ENCODE measurements around the gene RASA3.
"Not testable (repeated sequence)": the region's sequence is repeated elsewhere in the genome, so short reads cannot be mapped to it uniquely, and the experiment has no call there.

The RASA3 gene

DNA sequence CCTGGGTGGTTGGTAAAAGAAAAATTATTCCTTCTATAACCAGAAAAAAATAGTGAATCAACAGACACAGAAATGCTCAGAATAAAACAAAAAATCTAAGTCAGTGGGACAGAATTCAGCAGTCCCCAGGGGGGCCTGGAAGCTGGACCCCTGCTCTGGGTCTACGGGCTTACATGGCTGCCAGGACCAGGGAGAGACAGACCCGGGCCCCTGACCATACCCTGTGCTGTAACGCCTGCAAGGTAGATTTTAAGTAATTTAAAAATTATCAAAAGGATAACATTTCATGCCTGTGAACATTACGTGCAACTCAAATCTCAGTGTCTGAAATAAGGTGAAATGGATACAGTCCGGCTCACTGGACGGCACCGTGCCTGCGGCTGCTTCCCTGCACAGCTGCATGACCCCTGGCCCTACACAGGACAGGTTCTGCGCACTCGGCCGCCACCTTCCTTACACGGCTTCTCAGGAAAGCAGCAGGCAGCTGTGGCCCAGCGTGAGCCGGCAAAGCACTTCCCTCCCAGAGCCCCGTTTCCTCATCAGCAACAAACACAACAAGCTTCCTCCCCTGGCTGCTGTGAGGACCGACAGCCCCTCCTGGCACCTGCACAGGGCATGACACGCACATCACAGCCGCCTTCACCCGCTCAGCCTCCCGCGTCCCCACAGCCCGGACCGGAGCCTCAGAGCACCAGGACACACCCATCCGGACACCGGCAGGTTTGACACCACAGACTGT, 22.2 kb downstream of the RASA3 start:
- peak; percentile 83 to 84 for DNase-seq

DNA sequence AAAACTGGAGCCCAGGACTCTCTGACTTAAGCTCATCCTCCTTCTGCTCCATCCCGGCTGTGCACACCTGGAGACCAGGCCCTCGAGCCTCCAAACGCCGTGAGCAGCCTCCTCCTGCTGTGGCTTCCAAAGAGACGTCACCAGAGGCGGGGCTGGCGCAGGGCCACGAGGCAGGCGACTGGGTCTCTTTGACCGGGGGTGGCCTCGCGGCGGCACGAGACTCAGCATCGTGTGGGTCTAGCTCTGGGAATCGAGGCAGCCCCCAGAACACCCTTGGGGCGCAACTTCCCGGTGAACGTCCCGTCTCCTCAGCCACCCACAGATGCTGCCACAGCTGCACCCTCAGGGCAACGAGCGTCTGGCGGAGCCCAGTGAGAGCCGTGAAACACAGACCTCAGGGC, 22.8 kb downstream of the RASA3 start:
- no peak for DNase-seq

DNA sequence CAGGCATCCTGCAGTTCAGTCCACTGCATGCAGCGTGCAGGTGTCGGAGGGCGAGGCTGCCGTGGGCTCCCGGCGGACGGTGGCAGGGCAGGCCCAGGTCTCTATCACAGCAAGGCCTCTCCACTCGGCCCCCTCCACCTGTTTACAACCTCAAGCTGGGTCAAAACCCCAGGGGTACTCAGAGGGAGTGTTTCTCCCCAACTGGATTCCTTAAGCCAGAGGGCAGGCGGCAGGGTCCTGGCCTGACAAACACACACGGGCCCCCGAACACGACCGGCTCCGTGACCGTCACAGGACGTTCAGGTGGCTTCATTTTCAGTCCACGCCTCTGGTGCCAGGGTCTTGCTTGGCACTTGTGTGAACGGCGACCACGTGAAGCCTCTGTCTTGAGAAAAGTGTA, 23.5 kb downstream of the RASA3 start:
- DNase-seq = no peak

DNA sequence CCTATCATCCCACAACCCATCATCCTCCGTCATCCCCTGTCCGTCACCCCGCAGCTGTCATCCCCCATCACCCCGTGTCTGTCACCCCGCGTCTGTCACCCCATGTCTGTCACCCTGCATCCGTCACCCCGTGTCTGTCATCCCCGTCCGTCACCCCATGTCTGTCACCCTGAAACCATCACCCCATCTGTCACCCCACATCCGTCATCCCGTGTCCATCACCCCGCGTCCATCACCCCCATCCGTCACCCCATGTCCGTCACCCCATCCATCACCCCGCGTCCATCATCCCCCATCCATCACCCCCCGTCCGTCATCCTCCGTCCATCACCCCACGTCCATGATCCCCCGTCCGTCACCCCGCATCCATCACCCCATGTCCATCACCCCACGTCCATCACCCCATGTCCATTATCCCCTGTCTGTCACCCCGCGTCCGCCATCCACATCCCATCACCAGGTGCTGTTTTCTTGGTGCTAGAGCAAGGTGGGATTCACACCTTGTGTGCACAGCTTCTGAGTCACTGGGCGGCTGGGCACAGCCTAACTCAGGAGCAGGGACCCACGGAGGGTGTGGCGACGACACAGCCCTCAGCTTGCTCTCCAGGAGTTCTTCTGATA, 24.2 kb downstream of the RASA3 start:
- DNase-seq = no peak

DNA sequence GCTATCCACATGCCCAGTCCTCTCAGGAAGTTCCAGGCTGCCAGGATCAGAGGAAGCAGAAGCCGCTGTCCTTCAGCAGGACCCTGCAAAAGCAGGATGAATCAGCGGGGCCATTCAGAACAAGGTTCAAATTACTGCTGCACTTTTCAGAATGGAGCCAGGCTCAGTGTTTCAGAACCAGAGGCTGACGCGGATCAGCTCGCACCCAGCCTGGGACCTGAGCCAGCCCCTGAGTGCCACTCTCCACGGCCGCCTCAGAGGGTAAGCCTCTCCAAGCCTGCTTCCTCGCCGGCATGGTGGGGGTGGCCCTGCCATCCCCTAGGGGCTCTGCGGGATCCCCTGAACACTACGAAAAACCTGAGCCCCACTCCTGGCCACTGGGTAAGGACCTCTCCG, 24.7 kb downstream of the RASA3 start:
- DNase-seq = no peak

DNA sequence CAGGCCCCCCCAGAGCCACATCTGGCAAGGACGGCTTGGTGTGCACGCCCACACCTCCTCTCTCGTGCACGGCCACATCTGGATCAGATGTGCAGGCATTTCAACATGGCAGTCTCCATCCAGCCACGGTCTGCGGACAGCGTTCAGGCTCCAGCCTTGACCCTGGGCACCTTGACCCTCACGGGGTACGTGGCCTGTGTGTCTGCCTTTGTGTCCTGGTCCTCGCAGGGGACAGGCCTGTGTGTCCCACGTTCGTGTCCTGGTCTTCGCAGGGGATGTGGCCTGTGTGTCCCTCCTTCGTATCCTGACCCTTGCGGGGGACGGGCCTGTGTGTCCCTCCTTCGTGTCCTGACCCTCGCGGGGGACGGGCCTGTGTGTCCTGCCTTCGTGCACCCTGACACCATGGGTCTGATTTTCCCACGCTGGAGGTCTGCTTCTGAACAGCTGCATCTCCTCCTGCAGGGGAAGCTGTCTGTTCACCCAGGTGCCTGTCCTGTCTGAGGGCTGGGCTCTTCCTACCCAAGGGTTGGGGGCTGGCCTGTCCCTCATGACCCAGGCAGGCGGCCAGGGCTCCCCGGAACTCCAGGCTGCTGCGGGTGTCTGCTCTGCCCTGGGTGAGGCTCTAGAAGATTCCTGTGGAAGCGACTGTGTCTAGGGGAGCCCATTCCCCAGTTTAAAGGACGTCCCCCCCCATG, 25.3 kb downstream of the RASA3 start:
- no peak for DNase-seq

DNA sequence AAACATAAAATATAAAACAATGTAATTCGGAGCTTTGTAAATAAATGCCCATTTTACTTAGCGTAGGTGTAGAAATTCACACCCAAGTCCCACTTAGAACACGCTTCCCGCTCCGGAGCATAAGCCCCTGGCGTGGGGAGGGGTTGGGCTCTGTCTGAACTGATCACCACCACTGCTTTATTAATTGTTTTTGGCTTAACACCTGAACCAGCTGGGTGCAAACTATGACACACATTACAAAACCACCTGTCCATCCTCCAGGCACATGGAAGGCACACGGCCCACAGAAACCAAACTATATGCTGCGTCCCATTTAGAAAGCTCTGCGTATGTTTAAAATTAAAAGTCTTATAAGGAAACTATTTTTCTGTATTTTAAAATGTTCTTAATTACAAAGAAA, 25.9 kb downstream of the RASA3 start:
- no peak for DNase-seq

DNA sequence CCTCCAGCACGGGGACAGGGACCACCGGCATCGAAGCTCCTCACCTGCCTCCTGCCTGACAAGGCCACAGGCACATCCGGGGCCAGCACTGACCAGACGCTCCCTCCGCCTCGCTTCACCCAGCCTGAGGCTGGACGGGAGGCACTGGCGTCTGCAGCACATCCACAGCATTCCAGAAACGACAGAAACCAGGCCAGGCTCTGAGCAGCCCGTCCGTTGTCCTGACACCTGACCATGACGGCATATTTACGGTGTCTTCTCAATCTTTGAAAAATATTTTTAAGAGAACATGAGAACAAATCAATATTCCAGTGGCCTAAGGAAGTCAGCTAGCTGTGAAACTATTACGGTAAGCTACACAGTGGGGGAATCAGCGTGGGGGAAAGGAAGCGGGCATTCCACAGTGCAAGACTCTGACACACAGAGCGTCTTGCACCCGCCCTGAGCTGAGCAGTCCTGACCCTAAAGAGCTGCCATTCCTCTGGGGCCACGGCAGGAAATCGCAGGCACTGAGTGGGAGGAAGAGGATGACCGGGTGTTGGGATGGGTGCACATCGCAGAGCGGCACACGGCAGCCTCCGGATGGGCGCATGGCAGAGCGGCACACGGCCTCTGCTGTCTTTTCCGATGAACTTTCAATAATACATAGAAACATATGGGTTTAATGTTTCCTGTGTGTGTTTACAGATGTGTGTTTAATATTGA, 26.8 kb downstream of the RASA3 start:
- DNase-seq = no peak

DNA sequence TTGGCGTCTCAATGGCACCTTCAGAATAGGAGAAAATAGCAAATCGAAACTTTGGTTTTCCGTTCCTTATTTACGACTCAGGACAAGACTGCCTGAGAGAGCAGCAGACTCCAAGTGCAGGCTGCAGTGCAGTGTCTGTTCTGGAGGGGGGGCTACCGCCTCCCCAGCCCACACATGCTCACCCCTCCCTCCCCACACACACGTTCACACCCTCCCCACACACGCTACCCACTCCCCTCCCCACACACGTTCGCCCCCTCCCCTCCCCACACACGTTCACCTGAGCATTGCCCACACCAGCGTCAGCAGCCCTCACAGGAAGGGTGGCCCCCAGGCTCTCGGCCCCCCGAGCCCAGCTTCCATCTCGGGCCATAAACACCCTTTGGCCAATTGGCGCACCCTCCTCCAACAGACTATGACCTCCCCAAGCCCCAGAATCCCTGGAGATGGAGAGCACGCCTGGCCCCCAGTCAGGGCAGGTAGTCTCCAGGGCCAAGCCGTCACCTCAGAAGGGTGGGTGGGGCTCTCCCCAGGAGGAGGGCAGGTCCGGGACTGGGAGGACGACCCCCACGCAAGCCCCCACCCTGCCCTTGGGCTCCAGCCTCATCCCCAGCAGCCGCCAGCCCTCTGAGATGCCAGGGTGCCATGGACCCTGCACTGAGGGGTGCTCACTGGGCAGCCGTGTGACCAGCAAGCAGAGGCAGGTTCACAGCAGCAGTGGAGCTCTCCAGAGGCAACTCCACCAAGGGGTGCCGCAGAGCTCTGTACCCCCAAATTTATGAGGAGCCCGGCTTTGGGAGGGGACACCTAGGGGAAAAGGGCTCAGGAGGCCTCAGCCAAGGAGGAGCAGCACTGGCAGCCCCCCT, 27.5 kb downstream of the RASA3 start:
- no peak for DNase-seq

DNA sequence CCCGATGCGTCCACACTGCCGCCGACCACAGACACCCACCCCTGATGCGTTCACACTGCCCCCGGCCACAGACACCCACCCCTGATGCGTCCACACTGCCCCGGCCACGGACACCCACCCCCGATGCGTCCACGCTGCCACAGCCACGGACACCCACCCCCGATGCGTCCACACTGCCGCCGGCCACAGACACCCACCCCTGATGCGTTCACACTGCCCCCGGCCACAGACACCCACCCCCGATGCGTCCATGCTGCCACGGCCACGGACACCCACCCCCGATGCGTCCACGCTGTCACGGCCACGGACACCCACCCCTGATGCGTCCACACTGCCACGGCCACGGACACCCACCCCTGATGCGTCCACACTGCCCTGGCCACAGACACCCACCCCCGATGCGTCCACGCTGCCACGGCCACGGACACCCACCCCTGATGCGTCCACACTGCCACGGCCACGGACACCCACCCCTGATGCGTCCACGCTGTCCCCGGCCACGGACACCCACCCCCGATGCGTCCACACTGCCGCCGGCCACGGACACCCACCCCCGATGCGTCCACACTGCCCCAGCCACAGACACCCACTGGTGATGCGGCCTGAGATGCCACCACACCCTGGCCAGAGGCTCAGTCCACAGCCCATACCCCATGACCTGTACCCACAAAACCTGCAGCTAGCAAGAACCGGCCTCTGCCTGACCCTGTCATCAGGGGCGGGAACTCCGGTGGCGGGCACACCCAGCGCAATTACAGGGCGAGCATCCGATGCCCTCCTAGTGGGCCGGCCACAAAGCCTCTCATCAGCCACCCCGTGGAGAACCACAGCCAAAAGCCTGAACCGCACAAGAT, 28.4 kb downstream of the RASA3 start:
- peak; percentile 32 to 35 for DNase-seq

DNA sequence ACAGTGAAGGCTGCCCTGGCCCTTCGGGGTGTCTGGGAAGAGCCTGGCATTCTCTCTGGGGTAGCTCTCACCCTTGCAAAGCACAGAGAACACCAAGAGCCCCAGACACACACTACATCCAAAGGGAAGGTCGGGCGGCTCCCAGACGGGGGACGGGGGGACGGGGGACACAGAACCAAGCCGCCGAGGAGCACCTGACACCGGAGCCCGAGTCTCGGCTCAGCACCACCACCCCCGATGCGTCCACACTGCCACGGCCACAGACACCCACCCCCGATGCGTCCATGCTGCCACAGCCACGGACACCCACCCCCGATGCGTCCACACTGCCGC, 29.2 kb downstream of the RASA3 start:
- DNase-seq = not testable (repeated sequence)

DNA sequence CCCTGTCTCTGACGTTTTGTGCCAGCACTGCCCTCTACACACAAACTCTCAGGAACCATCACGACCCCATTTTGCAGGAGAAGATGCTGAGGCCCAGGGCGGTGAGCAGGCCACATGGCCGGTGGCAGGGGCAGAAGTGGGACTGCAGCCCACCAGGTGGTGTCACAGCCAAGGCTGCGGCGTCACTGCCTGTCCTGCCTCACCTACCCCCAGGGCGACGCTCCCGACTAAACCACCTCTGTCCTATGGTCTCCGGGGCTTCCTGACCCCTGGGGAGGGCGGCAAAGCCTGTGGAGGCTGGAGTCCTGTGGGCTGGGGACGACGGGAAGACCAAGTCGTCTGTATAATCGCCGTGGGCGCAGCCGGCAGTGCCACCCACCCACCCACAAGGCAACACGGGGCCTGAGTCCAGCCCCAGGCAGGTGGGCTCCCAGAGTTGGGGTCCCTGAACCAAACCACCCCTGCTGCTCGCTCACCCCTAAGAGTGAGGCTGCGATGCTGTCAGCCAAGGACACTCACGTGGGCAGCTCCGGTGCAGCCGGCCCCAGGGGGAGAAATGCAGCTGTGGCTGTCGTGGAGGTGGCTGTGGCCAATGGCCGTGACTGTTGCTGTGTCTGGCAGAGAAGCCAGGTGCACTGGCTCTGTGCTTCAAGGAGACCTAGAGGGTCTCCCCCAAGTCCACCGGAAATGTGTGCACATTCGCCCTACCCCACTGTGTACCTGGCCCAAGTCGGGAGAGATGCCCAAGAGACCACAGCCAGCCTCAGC, 29.7 kb downstream of the RASA3 start:
- no peak for DNase-seq

DNA sequence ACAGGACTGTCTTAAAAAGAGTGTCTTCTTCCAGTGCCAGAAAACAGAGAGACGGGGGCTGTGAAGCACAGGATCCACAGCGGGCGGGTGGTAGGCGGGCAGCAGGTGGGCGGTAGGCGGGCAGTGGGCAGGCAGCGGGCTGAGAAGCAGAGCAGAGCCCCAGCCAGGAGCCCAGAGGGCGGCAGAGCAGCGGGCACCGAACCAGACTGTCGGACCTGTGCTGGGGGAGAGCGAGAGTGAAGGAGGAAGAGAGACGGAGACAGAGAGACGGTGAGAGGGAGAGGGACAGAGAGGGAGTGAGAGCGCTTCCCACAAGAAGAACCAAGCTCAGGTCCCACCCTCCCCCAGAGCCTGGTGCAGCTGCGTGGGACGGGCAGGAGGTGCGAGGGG, 30.3 kb downstream of the RASA3 start:
- DNase-seq = no peak

DNA sequence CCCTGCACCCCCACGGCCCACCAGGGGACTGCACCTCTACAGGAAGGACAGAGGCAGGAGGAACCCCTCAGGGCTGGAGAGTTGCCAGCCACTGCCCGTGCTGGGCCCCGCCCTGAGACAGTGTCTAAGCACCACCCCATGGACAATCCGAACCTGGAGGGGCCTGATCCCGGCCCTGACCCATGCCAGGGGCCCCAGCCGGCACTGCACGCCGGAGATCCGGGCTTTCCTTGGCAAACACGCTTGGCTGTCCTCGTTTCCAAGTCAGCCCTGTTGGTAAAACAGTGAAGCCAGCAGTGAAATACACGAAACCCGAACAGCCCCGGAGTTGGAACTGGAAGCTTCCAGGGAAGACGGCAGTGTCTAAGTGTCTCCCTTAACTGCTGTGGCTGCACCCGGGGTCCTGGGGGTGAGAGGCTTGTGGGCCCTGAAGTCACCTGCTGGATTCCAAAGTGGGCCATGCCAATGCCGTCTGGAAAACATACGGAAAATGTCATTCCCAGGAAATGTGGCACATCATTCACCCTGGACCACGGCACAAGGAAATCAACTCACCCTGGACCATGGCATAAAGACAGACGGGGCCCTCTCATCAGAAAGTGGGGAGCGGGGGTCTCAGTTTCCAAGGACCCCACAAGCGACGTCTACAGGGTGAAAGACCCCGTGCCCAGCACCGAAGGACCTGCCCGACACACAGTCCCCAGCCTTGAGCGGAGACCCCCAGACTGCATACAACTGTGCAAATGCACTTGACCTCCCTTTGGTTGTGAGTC, 30.9 kb downstream of the RASA3 start:
- no peak for DNase-seq

DNA sequence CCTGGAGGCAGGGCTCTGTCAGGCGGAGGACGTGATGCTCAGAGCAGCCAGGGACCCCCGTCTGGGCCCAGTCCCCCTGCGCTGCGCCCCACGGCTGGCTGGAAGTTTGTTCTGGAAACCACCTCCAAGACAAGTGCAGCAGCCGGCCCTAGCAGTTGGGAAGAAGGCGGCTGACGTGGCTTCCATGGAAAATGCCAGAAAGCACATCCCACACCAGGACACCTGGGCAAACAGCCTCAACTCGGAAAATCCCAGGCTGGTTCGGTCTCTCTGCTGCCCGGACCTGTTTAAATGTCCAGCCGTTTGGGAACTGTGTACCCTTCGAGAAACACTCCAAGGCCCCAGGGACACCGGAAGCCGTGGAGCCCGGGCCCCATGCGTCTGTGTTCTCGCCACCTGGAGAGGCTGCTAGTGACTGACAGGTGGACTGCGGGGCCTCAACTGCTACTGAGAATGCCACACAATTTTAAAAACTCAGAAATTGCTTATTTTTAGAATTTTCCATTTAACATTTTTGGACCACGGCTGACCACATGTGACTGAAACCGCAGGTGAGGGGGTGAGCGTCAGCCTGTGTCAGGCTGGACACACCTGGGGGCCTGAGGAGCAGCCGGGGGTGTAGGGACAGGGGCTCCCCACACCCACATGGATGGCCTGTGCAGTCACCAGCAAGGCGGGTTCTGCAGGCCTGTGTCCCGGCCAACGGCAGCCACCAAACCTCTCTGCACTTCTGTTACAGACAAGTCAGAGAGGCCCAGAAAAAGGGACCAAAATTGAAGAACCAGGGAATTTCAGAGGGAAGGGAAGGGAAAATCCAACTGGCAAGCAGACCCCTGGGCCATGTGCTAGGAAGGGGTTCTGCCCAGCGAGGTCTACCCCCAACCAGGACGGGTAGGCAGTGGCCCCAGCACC, 31.7 kb downstream of the RASA3 start:
- no peak for DNase-seq

DNA sequence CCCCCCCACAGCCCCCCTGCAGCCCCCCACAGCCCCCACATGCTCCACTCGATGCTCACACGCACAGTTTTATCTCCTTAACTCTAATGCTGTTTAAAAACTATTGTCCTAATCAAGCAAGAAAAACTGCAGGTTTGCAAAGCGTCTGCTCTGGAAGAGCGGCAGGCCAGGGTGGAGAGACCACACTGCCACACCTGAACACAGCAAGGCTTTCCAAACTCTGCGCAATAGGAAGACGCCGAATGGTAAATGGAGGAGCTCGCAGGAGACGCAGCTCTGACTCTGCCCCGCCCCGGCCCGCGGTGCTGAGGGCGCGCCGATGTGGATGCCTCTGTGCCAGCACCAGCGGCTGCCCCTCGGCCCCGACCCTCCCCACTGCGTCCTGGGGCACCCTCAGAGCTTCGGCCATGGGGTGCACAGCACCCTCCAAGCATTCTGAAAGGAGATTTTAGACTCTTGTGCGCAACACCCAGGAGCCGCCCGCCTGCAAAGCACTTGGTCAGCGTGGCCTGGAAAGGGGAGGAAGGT, 32.4 kb downstream of the RASA3 start:
- no peak for DNase-seq

DNA sequence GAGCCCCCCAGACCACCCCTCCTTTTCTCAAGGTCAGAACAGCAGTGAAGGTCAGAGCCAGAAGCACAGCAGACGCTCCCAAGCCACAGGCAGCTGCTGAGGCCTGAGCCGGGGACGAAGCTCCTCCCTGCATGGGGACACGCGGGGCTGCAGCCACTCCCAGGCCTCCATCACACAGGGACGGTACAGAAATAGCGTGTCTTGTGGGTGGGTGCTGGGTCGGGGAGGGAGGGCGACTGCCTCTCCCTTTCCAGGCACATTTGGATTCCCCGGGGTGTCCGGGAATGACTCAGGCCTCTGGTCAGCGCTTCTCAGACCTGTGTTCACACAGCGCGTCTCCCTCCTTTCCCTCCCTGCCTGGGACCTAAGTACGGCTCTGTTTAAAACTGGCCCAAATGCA, 33.2 kb downstream of the RASA3 start:
- no peak for DNase-seq

DNA sequence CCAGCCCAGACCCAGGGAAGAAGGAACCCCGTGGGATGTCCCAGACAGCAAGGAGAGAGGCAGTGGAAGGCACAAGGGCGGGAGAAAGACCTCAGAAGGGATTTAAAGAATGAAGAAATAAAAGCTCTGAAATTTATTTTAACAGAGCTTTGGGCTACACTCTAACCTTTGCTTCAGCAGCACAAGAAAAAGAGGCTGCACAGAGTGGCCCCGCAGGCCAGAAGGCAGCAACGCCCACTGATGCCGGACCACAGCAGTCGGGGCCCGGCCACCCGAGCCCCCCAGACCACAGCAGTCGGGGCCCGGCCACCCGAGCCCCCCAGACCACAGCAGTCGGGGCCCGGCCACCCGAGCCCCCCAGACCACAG, 33.8 kb downstream of the RASA3 start:
- not testable (repeated sequence) for DNase-seq

Data from CD4-positive, alpha-beta T cell treated with Interferon alpha-2 for 1 hour (primary cell).